Rectal smooth muscle tissue (tissue), 1 donor: Measurements from ENCODE around the gene ITGA1.
A peak's percentile ranks its signal among the peaks of the same experiment; 100 is the strongest.

ENCODE experiments used
- H3K27ac ChIP-seq: one replicate; pipeline ENCODE4 v1.7.0; 2013; ENCODE audit warnings: low read depth, low read length, inconsistent platforms
- H3K27me3 ChIP-seq: one replicate; pipeline ENCODE4 v1.7.0; 2013; ENCODE audit warnings: low read length; ENCODE audit not compliant: control insufficient read depth, insufficient read depth
- H3K36me3 ChIP-seq: one replicate; pipeline ENCODE4 v1.7.0; 2013; ENCODE audit warnings: low read length; ENCODE audit not compliant: control insufficient read depth, insufficient read depth
- H3K4me1 ChIP-seq: one replicate; pipeline ENCODE4 v1.7.0; 2013; ENCODE audit warnings: low read length; ENCODE audit not compliant: control insufficient read depth, insufficient read depth
- H3K4me3 ChIP-seq: one replicate; pipeline ENCODE4 v1.7.0; 2013; ENCODE audit warnings: low read length
- H3K9ac ChIP-seq: one replicate; pipeline ENCODE4 v1.7.0; 2013; ENCODE audit warnings: low read length

Gene ITGA1

DNA sequence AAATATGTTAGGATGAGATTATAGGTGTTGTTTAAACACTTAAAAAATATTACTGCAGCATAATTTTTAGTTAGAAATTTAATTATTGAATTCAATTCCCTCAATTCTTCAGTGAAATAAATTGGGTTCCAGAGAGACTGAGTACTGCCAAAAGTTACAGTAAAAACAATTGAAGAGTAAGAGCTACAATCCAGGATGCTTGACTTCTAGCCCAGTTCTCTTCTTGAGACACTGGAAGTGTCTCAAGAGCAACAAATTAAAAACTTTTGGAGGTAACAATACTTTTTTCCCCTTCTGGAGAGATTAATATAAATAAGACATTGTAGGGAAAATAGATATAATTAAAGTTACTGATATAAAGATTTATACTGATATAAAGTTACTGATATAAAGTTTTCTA, 8.3 kb downstream of the ITGA1 start:
- Histone ChIP-seq H3K4me1 (peaks cover 36% of the 10 kb centered on the region), H3K4me3 (no peak overlapping the region), H3K27ac (no peak overlapping the region)

DNA sequence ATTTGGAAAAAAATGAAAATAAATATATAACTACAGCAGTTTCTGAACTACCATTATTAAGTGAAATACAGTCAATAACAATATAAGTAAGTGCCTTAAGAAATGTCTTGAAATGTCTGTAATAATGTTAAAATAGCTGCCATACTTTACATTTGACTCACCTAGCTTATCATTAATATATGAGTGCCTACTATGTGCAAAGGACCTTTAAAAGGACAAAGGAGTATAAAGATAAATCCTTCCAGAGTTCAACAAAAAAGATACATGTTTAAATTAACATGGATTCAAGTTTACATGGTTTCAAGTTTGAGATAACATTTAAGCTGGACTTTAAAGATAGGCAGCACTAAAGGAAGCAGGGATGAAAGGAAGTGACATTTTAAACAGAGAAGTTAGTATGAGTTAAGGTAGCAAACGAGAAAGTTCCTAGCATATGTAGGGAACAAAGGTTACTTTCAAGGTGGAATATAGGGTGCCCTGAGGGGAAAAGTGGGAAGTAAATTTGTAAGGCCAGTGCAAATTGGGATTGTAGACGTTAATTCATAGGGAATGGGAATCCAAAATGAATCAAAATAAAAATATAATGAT, 8.9 kb downstream of the ITGA1 start:
- Histone ChIP-seq H3K4me3 (no peak overlapping the region), H3K9ac (no peak overlapping the region), H3K36me3 (no peaks in the 10 kb centered on the region), H3K27ac (peak overlapping the region; percentile 21), H3K4me1 (peaks cover 32% of the 10 kb centered on the region), H3K27me3 (no peaks in the 10 kb centered on the region)

More for the DNA sequence above, 8.3 kb downstream of the ITGA1 start:
- Histone ChIP-seq H3K9ac (no peak overlapping the region), H3K36me3 (no peaks in the 10 kb centered on the region), H3K27me3 (no peaks in the 10 kb centered on the region)

DNA sequence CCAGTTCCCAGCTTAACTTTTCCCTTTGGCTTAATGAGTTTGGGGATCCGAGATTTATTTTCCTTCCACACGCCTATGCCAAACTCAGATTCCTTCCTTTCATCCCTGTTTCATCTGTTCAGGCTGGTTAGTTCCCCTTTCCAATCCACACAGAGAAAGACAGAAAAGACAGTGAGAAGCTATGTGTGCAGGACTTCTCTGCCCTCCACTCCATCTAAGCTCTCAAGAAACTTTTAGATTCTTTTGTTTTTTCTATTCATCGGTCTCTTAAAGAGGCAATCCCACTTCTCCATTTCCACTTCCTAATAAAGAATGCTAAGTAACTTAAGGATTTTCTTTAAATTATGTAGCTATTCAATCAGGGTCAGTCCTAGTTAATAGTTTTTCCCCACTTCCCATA, 11.2 kb downstream of the ITGA1 start:
- Histone ChIP-seq H3K27me3 (no peaks in the 10 kb centered on the region), H3K4me3 (peak overlapping the region; percentile 95), H3K9ac (no peak overlapping the region), H3K4me1 (peaks cover 35% of the 10 kb centered on the region), H3K36me3 (no peaks in the 10 kb centered on the region), H3K27ac (peak overlapping the region; percentile 94)

DNA sequence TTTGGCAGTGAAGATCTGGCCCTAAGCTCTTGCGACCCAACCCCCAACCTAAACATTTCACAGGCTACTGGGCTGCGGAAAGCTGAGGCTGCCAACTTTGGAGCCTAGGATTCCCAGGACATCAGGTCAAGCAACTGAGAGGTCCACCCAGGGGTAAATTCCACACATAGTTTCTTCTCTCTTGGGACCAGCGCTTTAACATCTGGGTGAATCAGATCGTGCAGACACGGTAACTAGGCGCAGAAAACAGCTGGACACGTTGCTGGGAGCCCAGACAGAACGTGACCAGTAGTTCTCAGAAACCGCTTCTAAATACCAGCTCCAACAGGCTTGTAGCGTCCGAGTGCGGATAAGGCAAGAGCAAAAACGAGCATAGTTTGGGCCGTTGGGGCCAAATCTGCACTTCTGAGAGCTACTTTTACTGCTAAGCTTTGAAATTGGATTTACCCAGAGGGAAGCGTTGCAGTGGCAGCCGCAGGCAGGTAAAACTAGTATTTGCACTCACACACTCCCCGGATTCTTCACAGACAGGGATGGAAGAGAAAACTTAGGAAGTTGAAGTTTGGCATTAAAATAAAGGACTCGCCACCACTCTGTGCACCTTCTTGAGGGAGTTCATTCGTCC, 11.8 kb downstream of the ITGA1 start:
- Histone ChIP-seq H3K4me3 (peak overlapping the region; percentile 95), H3K27ac (peak overlapping the region; percentile 94), H3K9ac (peak overlapping the region; percentile 16), H3K36me3 (no peaks in the 10 kb centered on the region), H3K4me1 (peaks cover 38% of the 10 kb centered on the region), H3K27me3 (no peaks in the 10 kb centered on the region)

DNA sequence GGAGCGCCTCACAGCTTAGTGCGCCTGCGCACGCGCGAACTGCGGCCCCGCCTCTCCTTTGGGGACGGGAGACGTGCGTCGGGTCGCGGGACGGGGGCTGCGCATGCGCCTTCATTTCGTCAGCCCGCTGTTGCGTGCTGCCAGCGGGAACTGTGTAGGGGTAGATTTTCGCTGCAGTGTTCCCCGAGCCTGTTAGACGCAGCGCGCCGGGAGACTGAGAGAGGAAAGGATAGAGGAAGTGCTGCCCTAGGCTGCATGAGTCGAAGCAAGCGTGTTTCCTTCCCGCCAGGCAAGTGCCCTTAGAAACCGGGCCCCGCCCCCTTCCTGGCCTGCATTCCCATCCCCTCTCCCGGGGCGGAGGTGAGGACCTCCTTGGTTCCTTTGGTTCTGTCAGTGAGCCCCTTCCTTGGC, 12.3 kb downstream of the ITGA1 start:
- H3K27ac ChIP-seq: peak overlapping the region; percentile 94
- H3K4me3 ChIP-seq: peak overlapping the region; percentile 95
- H3K4me1 ChIP-seq: peaks cover 36% of the 10 kb centered on the region
- peak overlapping the region; percentile 54 for H3K9ac ChIP-seq
- H3K36me3 ChIP-seq: no peaks in the 10 kb centered on the region
- no peaks in the 10 kb centered on the region for H3K27me3 ChIP-seq

DNA sequence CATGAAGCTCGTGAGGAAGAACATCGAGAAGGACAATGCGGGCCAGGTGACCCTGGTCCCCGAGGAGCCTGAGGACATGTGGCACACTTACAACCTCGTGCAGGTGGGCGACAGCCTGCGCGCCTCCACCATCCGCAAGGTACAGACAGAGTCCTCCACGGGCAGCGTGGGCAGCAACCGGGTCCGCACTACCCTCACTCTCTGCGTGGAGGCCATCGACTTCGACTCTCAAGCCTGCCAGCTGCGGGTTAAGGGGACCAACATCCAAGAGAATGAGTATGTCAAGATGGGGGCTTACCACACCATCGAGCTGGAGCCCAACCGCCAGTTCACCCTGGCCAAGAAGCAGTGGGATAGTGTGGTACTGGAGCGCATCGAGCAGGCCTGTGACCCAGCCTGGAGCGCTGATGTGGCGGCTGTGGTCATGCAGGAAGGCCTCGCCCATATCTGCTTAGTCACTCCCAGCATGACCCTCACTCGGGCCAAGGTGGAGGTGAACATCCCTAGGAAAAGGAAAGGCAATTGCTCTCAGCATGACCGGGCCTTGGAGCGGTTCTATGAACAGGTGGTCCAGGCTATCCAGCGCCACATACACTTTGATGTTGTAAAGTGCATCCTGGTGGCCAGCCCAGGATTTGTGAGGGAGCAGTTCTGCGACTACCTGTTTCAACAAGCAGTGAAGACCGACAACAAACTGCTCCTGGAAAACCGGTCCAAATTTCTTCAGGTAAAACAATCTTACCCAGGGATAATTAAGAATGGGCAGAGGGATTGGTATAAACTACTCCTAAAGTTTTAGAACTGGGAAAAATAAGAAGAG, 12.9 kb downstream of the ITGA1 start:
- H3K36me3 ChIP-seq: no peaks in the 10 kb centered on the region
- H3K27me3 ChIP-seq: no peaks in the 10 kb centered on the region
- H3K4me3 ChIP-seq: peak overlapping the region; percentile 95
- H3K27ac ChIP-seq: peak overlapping the region; percentile 94
- peaks cover 33% of the 10 kb centered on the region for H3K4me1 ChIP-seq
- peak overlapping the region; percentile 54 for H3K9ac ChIP-seq

DNA sequence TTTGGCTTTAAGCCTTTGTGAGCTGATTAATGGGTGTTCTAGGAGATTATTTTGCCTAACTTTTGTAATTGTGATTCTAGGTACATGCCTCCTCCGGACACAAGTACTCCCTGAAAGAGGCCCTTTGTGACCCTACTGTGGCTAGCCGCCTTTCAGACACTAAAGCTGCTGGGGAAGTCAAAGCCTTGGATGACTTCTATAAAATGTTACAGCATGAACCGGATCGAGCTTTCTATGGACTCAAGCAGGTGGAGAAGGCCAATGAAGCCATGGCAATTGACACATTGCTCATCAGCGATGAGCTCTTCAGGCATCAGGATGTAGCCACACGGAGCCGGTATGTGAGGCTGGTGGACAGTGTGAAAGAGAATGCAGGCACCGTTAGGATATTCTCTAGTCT, 13.6 kb downstream of the ITGA1 start:
- H3K27me3 ChIP-seq: no peaks in the 10 kb centered on the region
- no peak overlapping the region for H3K9ac ChIP-seq
- peak overlapping the region; percentile 95 for H3K4me3 ChIP-seq
- H3K27ac ChIP-seq: peak overlapping the region; percentile 94
- H3K36me3 ChIP-seq: no peaks in the 10 kb centered on the region
- H3K4me1 ChIP-seq: peaks cover 33% of the 10 kb centered on the region

DNA sequence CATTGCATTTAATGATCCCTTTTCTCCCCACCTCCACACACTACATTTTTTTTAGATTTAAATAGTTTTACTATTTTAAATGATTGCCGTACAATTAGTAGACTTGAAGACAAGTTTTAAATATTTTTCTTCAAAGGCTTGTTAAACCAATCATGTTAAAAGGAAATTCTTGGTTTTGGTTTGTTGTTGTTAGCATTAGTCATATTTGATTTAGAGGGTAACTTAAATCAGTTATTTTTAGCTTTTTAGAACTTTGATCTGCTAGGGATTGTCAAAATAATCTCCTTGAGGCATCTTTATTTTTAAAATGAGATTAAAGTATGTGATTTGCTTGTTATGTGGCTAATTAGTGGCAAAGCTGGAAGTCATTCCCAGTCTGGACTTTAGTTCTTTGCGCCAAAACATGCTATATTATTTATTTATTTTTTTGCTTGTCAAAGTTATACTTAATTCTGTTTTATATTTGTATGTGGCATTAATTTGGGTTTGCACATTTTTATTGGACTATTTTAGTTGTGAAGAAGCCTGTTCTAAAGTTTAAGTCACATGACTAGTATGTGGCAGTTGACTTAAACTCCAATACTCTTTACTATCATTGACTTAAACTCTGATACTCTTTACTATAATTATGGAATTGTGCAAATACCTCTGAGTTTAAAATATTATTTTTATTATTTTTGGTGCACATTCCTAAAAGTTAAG, 14.7 kb downstream of the ITGA1 start:
- Histone ChIP-seq H3K4me3 (peak overlapping the region; percentile 95), H3K27me3 (no peaks in the 10 kb centered on the region), H3K36me3 (no peaks in the 10 kb centered on the region), H3K9ac (no peak overlapping the region), H3K4me1 (peaks cover 32% of the 10 kb centered on the region), H3K27ac (peak overlapping the region; percentile 94)

DNA sequence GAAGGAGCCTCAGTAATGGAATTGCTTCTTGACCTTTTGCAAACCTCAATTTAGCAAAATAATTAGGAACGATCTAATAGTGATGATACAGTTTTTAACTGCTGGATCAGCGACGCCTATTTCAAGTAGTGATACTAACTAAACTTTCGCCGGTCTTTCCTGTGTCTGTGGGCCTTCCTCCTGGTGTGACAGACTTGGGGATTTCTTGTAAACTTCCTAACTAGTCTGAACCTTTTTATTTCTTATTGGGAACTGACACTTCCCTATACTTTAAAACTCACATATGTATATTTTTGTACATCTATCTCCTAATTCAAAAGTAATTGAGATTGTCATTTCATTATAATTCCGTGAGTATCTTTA, 15.2 kb downstream of the ITGA1 start:
- H3K36me3 ChIP-seq: no peaks in the 10 kb centered on the region
- H3K4me3 ChIP-seq: peak overlapping the region; percentile 10
- no peak overlapping the region for H3K9ac ChIP-seq
- no peaks in the 10 kb centered on the region for H3K27me3 ChIP-seq
- peaks cover 36% of the 10 kb centered on the region for H3K4me1 ChIP-seq
- H3K27ac ChIP-seq: peak overlapping the region; percentile 5

DNA sequence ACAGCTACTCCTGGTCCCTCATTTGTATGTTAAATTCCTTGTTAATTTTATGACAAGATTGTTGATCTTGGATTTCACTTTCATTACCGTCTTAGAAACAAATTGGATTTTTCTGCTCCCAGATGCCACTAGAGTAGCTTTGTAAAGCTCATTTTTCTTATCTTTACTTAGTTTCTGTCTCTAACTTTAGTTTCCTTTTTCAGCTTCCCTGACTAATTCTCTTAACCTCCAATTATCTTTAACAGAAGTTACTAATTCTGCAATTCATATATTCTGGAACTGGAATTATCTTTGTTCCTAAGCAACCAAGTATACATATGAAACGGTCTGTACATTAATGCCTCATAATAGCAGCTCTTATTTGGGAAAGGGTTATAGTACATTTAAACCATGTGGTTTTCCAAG, 16.7 kb downstream of the ITGA1 start:
- H3K36me3 ChIP-seq: no peaks in the 10 kb centered on the region
- peak overlapping the region; percentile 40 for H3K27ac ChIP-seq
- peaks cover 36% of the 10 kb centered on the region for H3K4me1 ChIP-seq
- peak overlapping the region; percentile 22 for H3K4me3 ChIP-seq
- no peak overlapping the region for H3K9ac ChIP-seq
- no peaks in the 10 kb centered on the region for H3K27me3 ChIP-seq

DNA sequence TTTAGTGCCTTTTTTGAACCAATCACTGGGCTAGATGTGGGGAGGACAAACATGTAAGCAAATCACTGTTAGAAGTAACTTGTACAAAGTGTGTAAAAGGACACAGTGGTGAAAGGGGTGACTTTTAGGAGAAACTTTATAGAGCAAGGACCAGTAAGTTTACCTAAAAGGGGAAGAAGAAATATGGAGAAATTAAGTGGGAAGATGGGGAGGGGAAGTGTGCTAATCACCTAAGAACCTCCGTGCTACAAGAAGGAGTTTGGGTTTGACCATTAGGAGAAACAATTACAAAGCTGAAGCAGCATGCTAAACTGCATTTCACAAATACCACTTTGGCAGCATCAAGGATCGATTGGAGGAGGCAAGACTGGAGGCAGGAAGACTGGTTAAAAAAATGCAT, 17.3 kb downstream of the ITGA1 start:
- no peak overlapping the region for H3K4me3 ChIP-seq
- no peaks in the 10 kb centered on the region for H3K36me3 ChIP-seq
- no peak overlapping the region for H3K27ac ChIP-seq
- H3K27me3 ChIP-seq: no peaks in the 10 kb centered on the region
- peaks cover 41% of the 10 kb centered on the region for H3K4me1 ChIP-seq
- H3K9ac ChIP-seq: no peak overlapping the region

DNA sequence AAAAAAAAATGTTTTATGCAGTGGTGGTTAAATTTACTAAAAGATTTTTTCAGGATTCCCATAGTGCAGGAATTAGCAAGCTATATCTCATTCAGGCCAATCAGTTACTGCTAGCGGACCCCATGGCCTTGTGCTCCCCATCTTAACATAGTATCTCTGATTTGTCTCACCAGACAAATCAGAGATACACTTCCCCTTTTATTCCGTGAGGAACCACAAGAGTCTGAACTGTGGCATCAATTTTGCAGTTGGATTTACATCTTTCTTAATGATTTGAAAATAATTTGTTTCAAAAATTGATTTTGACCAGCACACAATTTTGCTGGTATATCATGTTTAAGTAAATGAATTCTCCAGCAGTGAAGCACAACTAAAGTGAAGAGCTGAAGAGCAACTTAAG, 17.9 kb downstream of the ITGA1 start:
- Histone ChIP-seq H3K27ac (no peak overlapping the region), H3K36me3 (no peaks in the 10 kb centered on the region), H3K4me3 (no peak overlapping the region), H3K27me3 (no peaks in the 10 kb centered on the region), H3K4me1 (peaks cover 42% of the 10 kb centered on the region), H3K9ac (no peak overlapping the region)
